IPS-NIHi7 (cell line): ENCODE data around the gene IMMP2L.
"Not testable (repeated sequence)": the region's sequence is repeated elsewhere in the genome, so short reads cannot be mapped to it uniquely, and the experiment has no call there.

Experiments
- DNase-seq: peaks from one replicate; pipeline ENCODE4 v3.0.0; 2012; ENCODE audit warnings: mixed read lengths; ENCODE audit errors: extremely low spot score

The IMMP2L gene

DNA sequence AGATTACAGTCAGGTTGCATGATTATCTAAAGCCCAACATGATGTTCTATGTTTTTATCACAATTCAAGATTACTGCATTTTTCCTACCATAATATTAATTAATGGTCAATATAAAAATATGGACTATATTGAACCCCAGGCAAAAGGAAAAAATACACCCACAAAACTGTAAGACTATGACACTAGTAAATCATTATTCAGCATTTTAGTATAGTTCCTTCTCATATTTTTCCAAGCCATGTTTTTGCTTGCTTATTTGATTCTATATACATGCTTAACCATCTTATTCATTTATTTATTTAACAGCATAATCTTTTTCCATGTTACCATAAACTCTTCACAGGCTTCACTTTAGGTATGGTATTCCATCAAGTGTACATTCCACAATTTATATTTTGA lies 101.6 kb downstream of the IMMP2L start:
- DNase-seq: no peak

DNA sequence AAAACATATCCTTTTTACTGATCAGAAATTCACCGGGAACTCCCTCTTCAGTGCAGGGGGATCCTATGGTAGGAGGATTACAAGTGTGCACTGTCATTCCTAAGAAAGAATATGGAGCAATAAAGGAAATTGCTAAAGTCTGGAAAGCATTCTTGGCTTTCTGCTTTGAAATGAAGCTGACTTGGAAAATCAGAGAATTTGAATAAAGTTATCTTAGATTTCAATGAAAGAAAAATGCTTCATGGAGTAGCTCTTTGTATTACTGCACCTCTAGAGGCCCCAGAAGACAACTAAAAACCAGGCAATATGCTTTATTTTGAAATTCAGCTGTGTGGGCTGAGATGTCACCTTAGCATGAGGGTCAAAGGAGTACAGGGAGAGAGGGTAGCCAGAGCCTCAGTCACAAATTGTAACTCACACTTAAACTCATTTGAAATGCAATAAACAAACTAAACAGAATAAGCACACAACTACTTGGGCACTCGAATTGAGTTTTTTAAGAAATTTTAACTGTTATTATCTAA lies 102.5 kb downstream of the IMMP2L start:
- no peak for DNase-seq

DNA sequence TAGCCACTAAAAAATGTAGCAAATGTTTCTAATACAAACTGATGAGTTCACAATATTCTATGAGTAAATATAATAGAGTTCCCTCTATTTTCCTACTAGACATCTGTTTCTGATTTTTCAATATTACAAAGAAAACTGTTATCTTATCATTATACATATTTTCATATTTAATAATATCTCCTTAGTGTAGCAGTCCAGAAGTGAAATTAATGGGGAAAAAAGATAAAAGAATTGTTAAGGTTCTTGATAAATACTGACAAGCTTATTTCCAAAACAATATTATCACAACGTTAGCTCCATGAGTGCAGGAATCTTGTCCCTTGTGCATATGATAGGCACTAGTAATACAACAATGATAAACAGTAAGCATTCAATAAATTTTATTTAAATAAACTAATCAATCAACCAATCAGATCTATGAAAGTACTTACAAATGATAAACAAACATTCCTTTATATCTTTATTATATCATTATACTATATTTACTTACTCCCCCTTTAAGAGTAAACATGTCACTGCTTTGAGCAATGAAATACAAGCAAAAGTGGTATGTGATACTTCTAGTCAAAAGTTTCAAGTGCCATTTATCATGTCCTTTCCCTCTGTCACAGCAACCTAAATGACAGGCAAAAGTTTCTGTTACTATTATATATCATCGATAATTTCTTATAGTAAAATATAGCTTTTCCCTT lies 103.1 kb downstream of the IMMP2L start:
- no peak for DNase-seq

DNA sequence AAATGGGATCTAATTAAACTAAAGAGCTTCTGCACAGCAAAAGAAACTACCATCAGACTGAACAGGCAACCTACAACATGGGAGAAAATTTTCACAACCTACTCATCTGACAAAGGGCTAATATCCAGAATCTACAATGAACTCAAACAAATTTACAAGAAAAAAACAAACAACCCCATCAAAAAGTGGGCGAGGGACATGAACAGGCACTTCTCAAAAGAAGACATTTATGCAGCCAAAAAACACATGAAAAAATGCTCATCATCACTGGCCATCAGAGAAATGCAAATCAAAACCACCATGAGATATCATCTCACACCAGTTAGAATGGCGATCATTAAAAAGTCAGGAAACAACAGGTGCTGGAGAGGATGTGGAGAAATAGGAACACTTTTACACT lies 111.6 kb downstream of the IMMP2L start:
- not testable (repeated sequence) for DNase-seq

DNA sequence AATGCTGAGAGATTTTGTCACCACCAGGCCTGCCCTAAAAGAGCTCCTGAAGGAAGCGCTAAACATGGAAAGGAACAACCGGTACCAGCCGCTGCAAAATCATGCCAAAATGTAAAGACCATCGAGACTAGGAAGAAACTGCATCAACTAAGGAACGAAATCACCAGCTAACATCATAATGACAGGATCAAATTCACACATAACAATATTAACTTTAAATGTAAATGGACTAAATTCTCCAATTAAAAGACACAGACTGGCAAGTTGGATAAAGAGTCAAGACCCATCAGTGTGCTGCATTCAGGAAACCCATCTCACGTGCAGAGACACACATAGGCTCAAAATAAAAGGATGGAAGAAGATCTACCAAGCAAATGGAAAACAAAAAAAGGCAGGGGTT lies 114.8 kb downstream of the IMMP2L start:
- DNase-seq: not testable (repeated sequence)

DNA sequence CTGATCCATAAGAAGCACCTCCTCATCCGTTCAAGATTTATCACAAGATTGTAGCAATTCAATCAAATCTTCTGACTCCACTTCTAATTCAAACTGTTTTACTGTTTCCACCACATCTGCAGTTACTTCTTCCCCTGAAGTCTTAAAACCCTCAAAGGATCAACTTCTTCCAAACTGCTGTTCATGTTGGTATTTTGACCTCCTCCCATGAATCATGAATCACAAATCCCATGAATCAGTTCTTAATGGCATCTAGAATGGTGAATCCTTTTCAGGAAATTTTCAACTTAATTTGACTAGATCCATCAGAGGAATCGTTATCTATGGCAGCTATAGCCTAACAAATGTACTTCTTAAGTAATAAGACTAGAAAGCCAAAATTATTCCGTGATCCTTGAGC lies 122.3 kb downstream of the IMMP2L start:
- no peak for DNase-seq

DNA sequence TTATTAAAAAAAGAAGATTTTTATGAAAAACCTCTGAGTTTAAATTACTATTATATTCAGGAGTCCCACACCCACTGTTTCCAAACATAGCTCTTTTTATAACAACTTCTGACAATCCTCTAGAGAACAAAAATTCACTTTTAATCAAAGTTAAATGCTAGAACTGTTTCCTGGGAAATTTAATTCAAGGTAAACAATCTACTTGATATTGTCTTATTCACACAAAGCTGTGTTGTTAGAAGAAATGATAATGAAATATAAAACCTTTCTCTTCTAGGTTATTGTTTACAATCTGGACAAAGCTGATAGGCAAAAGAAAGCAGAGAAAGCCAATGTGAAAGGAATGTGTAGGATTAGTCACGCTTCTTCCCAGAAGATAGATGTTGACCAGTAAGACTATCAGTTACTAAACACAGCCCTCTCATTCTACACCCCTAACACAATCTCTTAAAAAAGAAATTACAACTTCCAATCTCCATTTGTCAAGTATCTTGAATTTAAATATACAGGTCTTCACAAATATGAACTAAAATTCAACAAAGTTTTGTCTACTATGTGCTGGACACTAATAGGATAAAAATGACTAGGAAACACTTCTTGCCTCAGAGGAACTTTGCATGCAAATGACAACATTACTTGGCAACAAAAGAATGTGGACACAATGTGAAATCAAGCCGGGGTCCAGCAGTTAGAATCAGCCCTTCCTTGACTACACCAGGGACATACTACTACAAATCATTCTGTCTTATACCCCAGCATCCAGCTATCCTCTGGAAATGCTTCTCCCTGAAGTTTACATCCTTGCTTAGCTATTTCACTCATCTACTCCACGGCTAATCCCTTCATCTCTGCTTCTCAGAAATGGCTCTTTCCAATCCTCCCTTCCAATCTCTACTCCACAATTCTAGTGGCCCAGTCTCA lies 123.7 kb downstream of the IMMP2L start:
- DNase-seq: no peak

DNA sequence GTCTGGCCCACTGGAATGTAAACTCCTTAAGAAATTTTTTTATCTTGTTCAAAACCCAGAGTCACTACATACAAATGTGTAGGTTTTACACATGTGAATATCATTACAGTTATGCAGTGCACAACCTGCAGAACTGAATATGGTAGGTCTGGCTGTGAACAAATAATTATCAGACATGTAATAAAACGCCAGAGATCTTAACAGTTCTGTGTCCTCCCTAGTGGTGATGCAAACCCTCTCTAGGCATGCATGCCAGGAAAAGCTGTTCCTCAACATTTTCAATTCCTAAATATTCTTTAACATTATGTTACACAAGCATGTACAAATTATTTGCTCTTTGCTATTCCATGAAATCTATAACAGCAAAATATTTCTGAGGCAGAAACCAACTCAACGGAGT lies 124.6 kb downstream of the IMMP2L start:
- DNase-seq: no peak

DNA sequence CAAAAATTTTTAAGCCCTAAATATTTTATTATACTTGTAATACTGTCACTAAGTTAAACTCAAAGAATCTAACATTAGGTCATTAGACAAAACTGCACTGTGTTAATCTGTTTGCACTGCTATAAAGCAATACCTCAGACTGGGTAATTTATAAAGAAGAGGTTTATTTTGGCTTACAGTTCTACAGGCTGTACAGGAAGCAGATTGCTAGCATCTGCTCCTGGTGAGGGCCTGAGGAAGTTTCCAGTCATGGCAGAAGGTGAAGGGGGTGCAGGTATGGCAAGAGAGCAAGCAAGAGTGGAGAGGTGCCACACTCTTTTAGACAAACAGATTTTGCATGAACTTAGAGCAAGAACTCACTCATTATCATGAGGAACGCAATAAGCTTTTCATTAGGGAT lies 125.7 kb downstream of the IMMP2L start:
- no peak for DNase-seq

DNA sequence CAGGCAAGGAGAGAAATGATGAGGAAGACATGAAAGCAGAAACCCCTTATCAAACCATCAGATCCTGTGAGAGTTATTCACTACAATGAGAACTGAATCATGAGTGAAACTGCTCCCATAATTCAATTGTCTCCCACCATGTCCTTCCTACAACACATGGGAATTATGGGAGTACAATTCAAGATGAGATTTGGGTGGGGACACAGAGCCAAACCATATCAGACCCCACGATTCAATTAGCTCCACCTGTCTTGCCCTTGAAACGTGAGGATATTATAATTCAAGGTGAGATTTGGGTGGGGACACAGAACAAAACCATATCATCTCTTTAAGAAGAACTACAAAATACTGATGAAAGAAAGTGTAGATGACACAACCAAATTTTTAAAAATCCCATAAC lies 128.9 kb downstream of the IMMP2L start:
- DNase-seq: no peak

DNA sequence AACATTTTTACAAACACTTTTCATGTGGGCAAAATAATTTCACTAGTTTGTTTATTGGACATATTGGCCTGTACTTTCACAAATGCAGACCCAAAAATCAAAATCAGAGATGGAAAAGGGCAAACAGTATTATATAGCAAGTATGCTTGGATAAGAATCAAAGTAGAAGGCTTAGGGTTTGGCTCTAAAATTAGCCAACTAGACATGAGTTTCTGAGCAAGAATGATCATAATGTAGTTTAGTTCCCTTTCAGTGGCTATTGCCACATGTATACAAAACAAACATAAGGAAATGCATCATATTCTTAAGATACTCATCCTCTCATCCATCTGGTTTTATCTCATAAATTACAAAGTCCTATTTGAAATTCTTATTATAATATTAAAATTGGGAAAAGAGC lies 132.5 kb downstream of the IMMP2L start:
- no peak for DNase-seq

DNA sequence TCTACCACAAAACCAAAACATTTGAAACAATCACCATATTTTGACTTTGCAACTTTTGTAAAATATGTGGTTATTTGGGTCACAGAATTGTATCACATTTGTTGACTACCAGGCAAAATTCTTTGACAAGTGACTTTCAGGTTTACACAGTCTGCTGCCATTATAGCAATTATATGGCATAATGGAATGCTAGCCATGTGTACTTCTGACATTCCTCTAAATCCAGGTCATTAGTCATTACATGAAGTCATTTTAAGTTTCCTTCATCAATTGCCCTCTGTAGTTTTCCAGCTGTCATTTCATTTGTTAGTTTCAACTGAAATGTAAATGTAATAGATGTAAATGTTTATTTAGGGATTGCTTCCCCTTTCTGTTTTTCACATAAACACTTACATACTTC lies 137.5 kb downstream of the IMMP2L start:
- no peak for DNase-seq

DNA sequence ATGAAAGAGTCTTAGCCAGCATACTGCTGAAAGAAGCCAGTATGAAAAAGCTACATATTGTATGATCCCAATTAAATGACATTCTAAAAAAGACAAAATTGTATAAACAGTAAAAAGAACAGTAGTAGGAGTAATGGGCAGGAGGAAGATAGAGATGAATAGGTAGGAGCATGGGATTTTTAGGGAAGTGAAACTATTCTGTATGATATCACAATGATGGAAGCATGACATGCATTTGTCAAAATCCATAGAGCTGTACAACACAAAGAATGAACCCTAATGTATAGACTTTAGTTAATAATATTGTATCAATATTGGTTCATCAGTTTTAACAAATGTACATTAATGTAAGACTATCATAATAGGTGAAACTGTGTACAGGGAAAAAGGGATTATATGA lies 147.9 kb downstream of the IMMP2L start:
- no peak for DNase-seq

DNA sequence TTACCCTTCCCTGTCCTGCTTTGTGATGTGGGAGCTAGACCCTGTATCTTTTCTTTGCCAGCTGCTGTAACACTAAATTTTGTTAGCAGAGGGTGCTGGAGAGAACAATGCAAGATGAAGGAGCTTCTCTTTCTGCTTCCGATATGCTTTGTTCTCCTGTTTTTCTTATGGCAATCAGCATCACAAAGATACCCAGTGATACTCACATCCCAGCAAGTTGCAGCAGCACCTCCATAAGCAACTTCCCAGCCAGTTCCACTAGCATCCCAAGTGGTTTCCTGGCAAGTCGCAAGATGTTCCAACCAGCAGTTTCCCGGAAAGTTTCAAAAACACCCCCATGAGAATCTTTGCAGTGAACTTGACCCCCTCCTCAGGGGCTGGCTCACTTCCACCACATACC lies 148.6 kb downstream of the IMMP2L start:
- peak; percentile 35 for DNase-seq

DNA sequence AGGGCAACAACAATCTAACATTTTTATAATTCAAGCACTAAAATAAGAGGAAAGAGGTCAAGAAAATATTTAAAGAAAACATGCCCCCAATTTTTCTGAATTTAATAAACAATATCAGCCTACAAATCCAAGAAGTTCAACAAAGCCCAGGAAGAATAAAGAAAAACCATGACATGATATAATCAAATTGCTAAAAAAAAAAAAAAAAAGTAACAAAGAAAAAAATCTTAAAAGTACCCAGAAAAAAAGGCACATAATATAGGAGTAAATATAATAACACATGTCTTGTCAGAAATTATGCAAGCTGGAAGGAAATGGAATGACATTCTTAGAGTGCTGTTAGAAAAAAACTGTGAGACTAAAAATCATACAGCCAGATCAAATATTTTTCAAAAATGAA lies 151.4 kb downstream of the IMMP2L start:
- no peak for DNase-seq

DNA sequence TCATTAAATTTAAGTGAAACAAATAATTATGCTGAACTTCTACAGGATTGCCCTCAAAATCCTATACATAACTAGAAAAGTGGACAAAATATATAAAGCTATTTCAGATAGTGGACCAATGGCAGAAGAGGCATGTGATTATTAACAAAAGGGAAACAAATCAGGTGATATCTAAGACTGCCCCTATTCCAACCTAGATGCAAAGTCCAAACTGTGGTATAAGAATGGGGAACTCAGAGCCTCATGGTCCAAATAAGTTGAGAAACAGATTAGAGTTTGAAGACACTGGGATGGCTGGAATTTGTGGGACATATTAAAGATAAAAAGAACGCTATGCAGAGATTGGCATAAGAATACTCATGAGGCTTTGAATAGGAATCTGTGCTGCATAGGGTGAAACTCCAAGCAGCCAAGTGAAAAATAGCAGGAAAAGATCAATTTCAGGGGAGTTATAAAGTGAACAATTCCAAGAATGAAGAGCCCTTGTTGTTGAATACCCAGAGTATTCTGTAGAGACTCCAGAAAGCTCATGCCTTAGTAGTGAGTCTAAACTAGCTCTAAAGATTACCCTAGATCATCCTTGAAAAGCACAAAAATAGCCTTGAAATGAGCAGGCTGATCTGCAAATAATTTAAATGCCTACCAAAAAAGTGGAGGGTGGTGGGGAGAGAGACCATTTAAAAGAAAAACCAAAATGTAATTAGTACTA lies 152.4 kb downstream of the IMMP2L start:
- DNase-seq: no peak

DNA sequence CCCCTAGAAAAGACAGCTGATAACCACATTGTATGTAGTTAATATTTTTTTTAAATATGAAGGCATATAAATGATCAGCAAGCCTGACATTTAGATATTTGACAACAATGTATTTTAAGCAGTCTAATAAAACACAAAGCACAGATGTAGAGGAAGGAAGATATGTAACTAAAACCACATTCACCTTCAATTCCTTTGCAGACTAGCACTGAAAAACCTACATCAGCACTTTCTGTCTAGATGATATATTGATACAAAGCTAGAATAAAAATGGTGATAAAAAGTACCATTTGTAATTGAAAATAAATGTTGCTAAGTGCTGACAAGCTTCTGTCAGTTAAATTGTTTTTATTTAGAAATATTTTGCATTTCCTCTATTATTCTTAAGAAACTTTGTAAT lies 153.6 kb downstream of the IMMP2L start:
- no peak for DNase-seq

DNA sequence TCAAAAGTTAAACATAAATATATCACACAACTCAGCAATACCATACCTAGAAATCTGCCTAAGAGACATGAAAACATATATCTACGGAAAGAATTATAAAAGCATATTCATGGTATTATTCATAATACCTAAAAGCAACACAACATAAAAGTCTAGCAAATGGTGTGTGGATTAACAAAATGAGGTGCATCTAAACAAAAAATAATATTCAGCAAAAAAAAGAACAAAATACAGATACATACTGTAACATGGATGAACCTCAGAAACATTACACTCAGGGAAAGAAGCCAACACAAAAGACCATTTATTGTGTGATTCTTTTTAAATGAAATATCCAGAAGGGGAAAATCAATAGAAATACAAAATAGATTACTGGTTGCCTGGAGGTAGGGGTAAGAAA lies 155.0 kb downstream of the IMMP2L start:
- no peak for DNase-seq

DNA sequence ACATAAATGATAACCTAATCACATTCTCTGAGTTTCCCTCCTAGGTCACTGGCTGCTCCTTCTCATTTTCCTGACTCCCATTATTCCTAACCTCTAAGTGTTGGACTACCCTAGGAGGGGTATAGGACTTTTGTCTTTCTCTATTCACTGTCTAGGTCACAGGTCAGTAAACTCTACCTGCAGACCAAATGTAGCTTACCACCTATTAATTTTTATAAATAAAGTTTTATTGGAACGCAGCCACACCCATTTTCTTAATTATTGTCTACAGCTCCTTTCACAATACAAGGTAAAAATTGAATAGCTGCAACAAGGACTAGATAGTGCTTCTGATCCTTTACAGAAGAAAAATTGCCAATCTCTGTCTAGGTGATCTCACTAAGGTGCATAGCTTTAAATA lies 156.7 kb downstream of the IMMP2L start:
- no peak for DNase-seq

DNA sequence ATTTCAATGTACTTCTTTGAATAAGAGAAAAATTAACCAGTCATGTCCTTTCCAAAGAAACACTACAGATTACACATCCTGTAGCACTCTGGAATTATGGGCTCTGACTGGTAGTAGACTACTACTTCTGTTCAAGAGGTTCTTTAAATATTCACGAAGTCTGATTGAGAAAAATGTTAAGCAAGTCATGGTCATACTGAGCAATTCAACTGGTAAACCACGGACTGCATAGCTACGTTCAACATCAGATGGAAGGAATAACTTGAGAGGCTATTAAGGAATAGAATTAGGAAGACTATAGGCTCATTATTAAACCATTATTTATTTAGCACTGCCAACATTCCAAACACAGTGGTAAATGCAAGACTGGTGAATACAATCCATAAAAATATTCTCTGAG lies 160.8 kb downstream of the IMMP2L start:
- no peak for DNase-seq

DNA sequence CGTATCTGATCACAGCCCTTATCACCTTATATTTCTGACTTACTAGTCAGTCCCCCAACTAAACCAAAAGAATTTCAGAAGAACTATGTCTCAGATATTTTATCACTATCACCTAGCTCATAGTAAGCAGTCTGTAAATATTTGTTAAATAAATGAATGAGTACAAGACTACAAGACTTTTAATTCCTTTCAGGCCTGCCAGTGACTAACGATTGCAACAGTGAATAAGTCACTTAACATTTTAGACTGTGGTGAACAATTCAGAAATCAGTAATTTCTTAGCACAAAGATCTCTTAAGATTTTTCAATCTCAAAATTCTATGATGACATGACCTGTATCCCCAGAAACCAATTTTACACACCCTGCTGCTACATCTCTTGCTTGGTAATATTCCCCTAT lies 162.2 kb downstream of the IMMP2L start:
- no peak for DNase-seq

DNA sequence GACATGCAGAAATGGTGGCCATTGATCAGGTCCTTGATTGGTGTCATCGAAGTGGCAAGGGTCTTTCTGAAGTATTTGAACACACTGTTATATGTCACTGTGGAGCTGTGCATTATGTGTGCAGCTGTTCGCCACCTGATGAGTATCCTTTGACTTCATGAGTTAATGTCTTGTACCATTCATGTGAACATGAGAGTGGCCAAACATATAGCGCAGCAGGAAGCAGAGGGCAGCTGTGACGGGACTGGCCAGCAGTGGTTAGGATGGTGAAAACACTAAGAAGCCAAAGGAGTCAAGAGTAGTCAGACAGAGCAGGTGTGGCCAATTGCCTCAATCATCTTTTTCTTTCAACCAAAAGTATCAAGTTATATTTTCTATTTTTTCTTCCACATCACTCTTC lies 167.4 kb downstream of the IMMP2L start:
- no peak for DNase-seq
